GM12878 (cell line): ENCODE results near the gene MEIG1. TPM values are rescaled to one million over a fixed set of nuclear protein-coding genes. Genes with fewer than 3 reads are reported as not detected.
A peak's percentile ranks its signal among the peaks of the same experiment; 100 is the strongest.

ENCODE experiments used
- CTCF ChIP-seq, 3 experiments: IDR thresholded peaks in 2 of 3; conservative IDR thresholded peaks in 1 of 3; 2 replicates each; pipeline ENCODE4 v1.5.1; 2011; ENCODE audit warnings: low read depth in 3 of 3, low read length in 3 of 3, mild to moderate bottlenecking in 3 of 3, control low read depth in 2 of 3, moderate library complexity in 2 of 3, inconsistent platforms in 1 of 3, mixed read lengths in 1 of 3; ENCODE audit not compliant: control insufficient read depth in 2 of 3, insufficient read depth in 1 of 3; ENCODE audit errors: extremely low read depth in 1 of 3
- E2F8 ChIP-seq: fragments of 450-650 bp; IDR thresholded peaks from 2 replicates; pipeline ENCODE4 v1.6.1; 2018; ENCODE audit warnings: mild to moderate bottlenecking, low read depth, moderate library complexity; ENCODE audit not compliant: partially characterized antibody
- HDAC2 ChIP-seq: fragments of 200-600 bp; sonication (generic); IDR thresholded peaks from 2 replicates; pipeline ENCODE4 v1.6.1; 2017
- IRF3 ChIP-seq: fragments of 450-650 bp; IDR thresholded peaks from 2 replicates; pipeline ENCODE4 v1.6.1; 2014; ENCODE audit warnings: mild to moderate bottlenecking
- MTA3 ChIP-seq: IDR thresholded peaks from 2 replicates; pipeline ENCODE4 v1.6.1; 2012; ENCODE audit warnings: low read length, inconsistent platforms, borderline replicate concordance
- PBX3 ChIP-seq: IDR thresholded peaks from 2 replicates; pipeline ENCODE4 v1.6.1; 2011; ENCODE audit warnings: mild to moderate bottlenecking, low read depth, low read length, moderate library complexity; ENCODE audit not compliant: insufficient replicate concordance
- POLR2AphosphoS2 ChIP-seq: IDR thresholded peaks from 2 replicates; pipeline ENCODE4 v1.6.1; 2011; ENCODE audit warnings: low read depth, mild to moderate bottlenecking, low read length, improper control_type of control experiment, moderate library complexity
- POLR2AphosphoS5 ChIP-seq: IDR thresholded peaks from 2 replicates; pipeline ENCODE4 v1.6.1; 2011; ENCODE audit warnings: mild to moderate bottlenecking, low read length, inconsistent platforms
- PRDM15 ChIP-seq: fragments of 450-650 bp; formaldehyde crosslinking; IDR thresholded peaks from 2 replicates; pipeline ENCODE4 v1.4.0; 2020; ENCODE audit warnings: mild to moderate bottlenecking, moderate library complexity
- RUNX3 ChIP-seq: IDR thresholded peaks from 2 replicates; pipeline ENCODE4 v1.6.1; 2012; ENCODE audit warnings: low read length, inconsistent platforms
- SIN3A ChIP-seq: IDR thresholded peaks from 2 replicates; pipeline ENCODE4 v1.6.1; 2012; ENCODE audit warnings: low read depth, low read length, improper control_type of control experiment
- SUZ12 ChIP-seq: fragments of 200-600 bp; sonication (generic); IDR thresholded peaks from one replicate; pipeline ENCODE4 v1.6.1; 2018; ENCODE audit warnings: antibody characterized with exemption, mild to moderate bottlenecking; ENCODE audit not compliant: unreplicated experiment
- ZBTB4 ChIP-seq: fragments of 450-650 bp; formaldehyde crosslinking; IDR thresholded peaks from 2 replicates; pipeline ENCODE4 v1.4.0; 2022; ENCODE audit warnings: mild to moderate bottlenecking, moderate library complexity
- polyA plus RNA-seq, 11 experiments: library from polyadenylated mRNA; depleted of rRNA in 4 of 11; unstranded in 6 of 11; stranded (reverse) in 5 of 11; fragments of >200 nt; fragmentation: Nextera tagmentation in 4 of 11; fragmentation: Illumina TruSeq in 1 of 11; extraction: Ambion mirVana in 4 of 11; extraction: Trizol in 1 of 11; gene quantifications; 1 replicate in 1 of 11; 2 replicates in 10 of 11; pipeline versions ENCODE4 v1.2.1 to v1.2.3, GENCODE V29; 2011 to 2016; ENCODE audit warnings: inconsistent platforms in 2 of 11, missing spikeins in 2 of 11, low read depth in 1 of 11
- total RNA-seq, 4 experiments: library from RNA; depleted of rRNA in 3 of 4; stranded (reverse); fragments of >200 nt in 3 of 4; fragmentation: Illumina TruSeq in 1 of 4; extraction: Trizol in 1 of 4; gene quantifications; 2 replicates each; pipeline versions ENCODE4 v1.2.1 to v1.2.3, GENCODE V29; 2013 to 2021

MEIG1 gene
- total and polyA plus RNA-seq, 10 of the 15 experiments (the other 5 are each of a cell fraction or from before 2014, with no cell fraction given) = 0.13 to 1.9 (median 0.80) TPM; not detected in 2

GRCh38 chr10:14959221-14960057 lies at the start of gene MEIG1 (continued):
- TF ChIP-seq PRDM15 (no peak), POLR2AphosphoS5 (no peak; the same call in 1 of the 2 replicates), CTCF (IDR thresholded peaks at IDR 0.05 in 2 of 3, conservative IDR thresholded peaks at IDR 0.05 in 1 of 3; ENCODE audit: control insufficient read depth in 2 of 3, extremely low read depth in 1 of 3, insufficient read depth in 1 of 3, low read depth in 3 of 3, low read length in 3 of 3) (no peak), RUNX3 (peak; percentile 74), HDAC2 (no peak), SIN3A (no peak; the same call in 1 of the 2 replicates), POLR2AphosphoS2 (peak; percentile 70; the same call in 1 of the 2 replicates), IRF3 (no peak), E2F8 (peak; percentile 98), SUZ12 (no peak), MTA3 (no peak), PBX3 (no peak), ZBTB4 (CRISPR knock-in tag) (no peak)
